OCI-LY7 (cell line): ENCODE results near the gene ANKRD30A. TPM values are rescaled to one million over a fixed set of nuclear protein-coding genes. Genes with fewer than 3 reads are reported as not detected.
"Not testable (repeated sequence)": the region's sequence is repeated elsewhere in the genome, so short reads cannot be mapped to it uniquely, and the experiment has no call there.

Experiments used
- BruUV-seq: library from RNA; stranded (reverse); fragments of 400-500 nt; replicated peaks from 2 replicates; lab custom pipeline; 2021; lab: Mats Ljungman, UMichigan
- CTCF ChIA-PET: fragments of 300-600 bp; sonication (Branson Sonifier 250); formaldehyde crosslinking; loops from one replicate; lab custom pipeline; 2022; ENCODE audit warnings: antibody characterized with exemption; ENCODE audit not compliant: unreplicated experiment; lab: Charles Lee
- POLR2A ChIA-PET: fragments of 300-600 bp; sonication (Branson Sonifier 250); formaldehyde crosslinking; loops from one replicate; lab custom pipeline; 2022; ENCODE audit warnings: antibody characterized with exemption; lab: Charles Lee
- DNase-seq: peaks from one replicate; pipeline ENCODE4 v3.0.0-alpha.2; 2015; ENCODE audit warnings: low spot score
- H2AFZ ChIP-seq: fragments of 200-600 bp; sonication (generic), shearing (Covaris generic); 2 replicates; pipeline ENCODE4 v1.6.1; 2014; ENCODE audit warnings: mild to moderate bottlenecking, antibody characterized with exemption, low read length, moderate library complexity
- H3K27ac ChIP-seq: fragments of 200-600 bp; sonication (generic); 2 replicates; pipeline ENCODE4 v1.5.1; 2014; ENCODE audit warnings: mixed run types, low read depth, mild to moderate bottlenecking, moderate library complexity, low read length, inconsistent platforms; ENCODE audit not compliant: poor library complexity, severe bottlenecking
- H3K36me3 ChIP-seq: fragments of 200-600 bp; sonication (generic); 2 replicates; pipeline ENCODE4 v1.6.1; 2014; ENCODE audit warnings: mild to moderate bottlenecking, antibody characterized with exemption, low read length, moderate library complexity, mixed read lengths; ENCODE audit not compliant: insufficient read depth
- H3K4me1 ChIP-seq: fragments of 200-600 bp; sonication (generic); 2 replicates; pipeline ENCODE4 v1.5.1; 2014; ENCODE audit warnings: mild to moderate bottlenecking, low read length; ENCODE audit not compliant: insufficient read depth, poor library complexity, severe bottlenecking
- H3K4me2 ChIP-seq: fragments of 200-600 bp; sonication (generic); 2 replicates; pipeline ENCODE4 v1.6.1; 2014; ENCODE audit warnings: mild to moderate bottlenecking, low read length
- H3K4me3 ChIP-seq: fragments of 200-600 bp; sonication (generic); 2 replicates; pipeline ENCODE4 v1.5.1; 2014; ENCODE audit warnings: mild to moderate bottlenecking, low read depth, low read length; ENCODE audit not compliant: poor library complexity, severe bottlenecking
- H3K79me2 ChIP-seq: fragments of 200-600 bp; sonication (generic); 2 replicates; pipeline ENCODE4 v1.6.1; 2016; ENCODE audit warnings: low read depth, mild to moderate bottlenecking, low read length, moderate library complexity, mixed read lengths; ENCODE audit not compliant: insufficient read depth
- H3K9me2 ChIP-seq: fragments of 200-600 bp; sonication (generic); 2 replicates; pipeline ENCODE4 v1.6.1; 2016; ENCODE audit warnings: mild to moderate bottlenecking, low read length, mixed read lengths; ENCODE audit not compliant: insufficient read depth
- H3K9me3 ChIP-seq: fragments of 200-600 bp; sonication (generic); 2 replicates; pipeline ENCODE4 v1.6.1; 2014; ENCODE audit warnings: mild to moderate bottlenecking, mixed run types, low read length, mixed read lengths
- H4K20me1 ChIP-seq: fragments of 200-600 bp; sonication (generic); 2 replicates; pipeline ENCODE4 v1.6.1; 2014; ENCODE audit warnings: mild to moderate bottlenecking, antibody characterized with exemption, low read length, moderate library complexity, mixed read lengths; ENCODE audit not compliant: insufficient read depth
- CTCF ChIP-seq: fragments of 200-600 bp; sonication (generic); conservative IDR thresholded peaks from 2 replicates; pipeline ENCODE4 v1.5.1; 2014; ENCODE audit warnings: mild to moderate bottlenecking, antibody characterized with exemption, low read length, moderate library complexity, mixed read lengths
- EZH2phosphoT487 ChIP-seq: fragments of 200-600 bp; sonication (generic); IDR thresholded peaks from 2 replicates; pipeline ENCODE4 v1.6.1; 2018; ENCODE audit warnings: low read depth, borderline replicate concordance, mild to moderate bottlenecking, mixed run types, antibody characterized with exemption, low read length, moderate library complexity, mixed read lengths
- intact Hi-C: fragments of 100-400 bp; cut with micrococcal nuclease; formaldehyde crosslinking; loops from one replicate; pipeline ENCODE4 v1.10.0; 2022; ENCODE audit not compliant: unreplicated experiment
- total RNA-seq, 2 experiments: library from RNA; depleted of rRNA in 1 of 2; stranded (reverse); fragments of >200 nt in 1 of 2; shearing (Covaris generic) in 1 of 2; gene quantifications; 2 replicates each; pipeline ENCODE4 v1.2.3, GENCODE V29; 2014 to 2022

The ANKRD30A gene
- total RNA-seq, 2 experiments from 2014 or later = not detected

GRCh38 chr10:37384923-37385322 is 259.5 kb downstream of the ANKRD30A start:
- ChIA-PET CTCF (no interaction called here), POLR2A (interaction anchor here (0.5 kb wide), 1 partner anchor 463 kb away, joined by 3 read pairs; no protein-coding TSS in a partner anchor)
- H3K4me3 ChIP-seq = no peak overlapping the region
- H3K9me3 ChIP-seq = no peaks in the 10 kb centered on the region
- no TSS peak for BruUV-seq
- no peak for DNase-seq
- no peak for TF ChIP-seq EZH2phosphoT487
- no peak for TF ChIP-seq CTCF
- no peaks in the 10 kb centered on the region for H3K36me3 ChIP-seq
- H3K79me2 ChIP-seq = no peaks in the 10 kb centered on the region
- intact Hi-C loops = no loop called here
- H3K9me2 ChIP-seq = no peaks in the 10 kb centered on the region
- no peaks in the 10 kb centered on the region for H4K20me1 ChIP-seq
- H3K4me2 ChIP-seq = no peak overlapping the region
- no peak overlapping the region for H2AFZ ChIP-seq
- H3K4me1 ChIP-seq = no peaks in the 10 kb centered on the region
- H3K27ac ChIP-seq = no peak overlapping the region

- no peak overlapping the region for H3K27ac ChIP-seq
- TF ChIP-seq EZH2phosphoT487 (no peak), CTCF (no peak)
- no peaks in the 10 kb centered on the region for H3K36me3 ChIP-seq
- no peaks in the 10 kb centered on the region for H3K4me1 ChIP-seq
- no peaks in the 10 kb centered on the region for H3K79me2 ChIP-seq
- no TSS peak for BruUV-seq
- no peaks in the 10 kb centered on the region for H3K9me3 ChIP-seq
- no peak overlapping the region for H3K4me2 ChIP-seq
- no peak overlapping the region for H2AFZ ChIP-seq
- DNase-seq = no peak
- H4K20me1 ChIP-seq = no peaks in the 10 kb centered on the region
- no peaks in the 10 kb centered on the region for H3K9me2 ChIP-seq
- no peak overlapping the region for H3K4me3 ChIP-seq
- CTCF ChIA-PET = no interaction called here
- POLR2A ChIA-PET = no interaction called here
- intact Hi-C loops = no loop called here
Observed at GRCh38 chr10:37390926-37391325, 265.5 kb downstream of the ANKRD30A start.

- BruUV-seq, CTCF ChIA-PET: not testable (repeated sequence)
- POLR2A ChIA-PET = interaction anchor here (0.5 kb wide), 1 partner anchor 649 kb away, joined by 3 read pairs; no protein-coding TSS in a partner anchor
Observed at GRCh38 chr10:37400774-37401173, 275.4 kb downstream of the ANKRD30A start.

More at GRCh38 chr10:37400774-37401173, 275.4 kb downstream of the ANKRD30A start:
- H3K4me1 ChIP-seq, H3K4me3 ChIP-seq, H3K9me3 ChIP-seq, H3K4me2 ChIP-seq, H3K36me3 ChIP-seq, intact Hi-C loops, H3K79me2 ChIP-seq, H3K27ac ChIP-seq, DNase-seq, H4K20me1 ChIP-seq, H3K9me2 ChIP-seq, H2AFZ ChIP-seq: not testable (repeated sequence)
